Suppressor macrophage treated with lipopolysaccharide for 1 hour (primary cell): ENCODE measurements around the gene RRP1B.
"Not testable (repeated sequence)": the region's sequence is repeated elsewhere in the genome, so short reads cannot be mapped to it uniquely, and the experiment has no call there.

Experiments used
- DNase-seq, 3 donors: peaks; one replicate each; pipeline ENCODE4 v3.0.0-alpha.2; 2020 to 2022

Gene RRP1B

DNA sequence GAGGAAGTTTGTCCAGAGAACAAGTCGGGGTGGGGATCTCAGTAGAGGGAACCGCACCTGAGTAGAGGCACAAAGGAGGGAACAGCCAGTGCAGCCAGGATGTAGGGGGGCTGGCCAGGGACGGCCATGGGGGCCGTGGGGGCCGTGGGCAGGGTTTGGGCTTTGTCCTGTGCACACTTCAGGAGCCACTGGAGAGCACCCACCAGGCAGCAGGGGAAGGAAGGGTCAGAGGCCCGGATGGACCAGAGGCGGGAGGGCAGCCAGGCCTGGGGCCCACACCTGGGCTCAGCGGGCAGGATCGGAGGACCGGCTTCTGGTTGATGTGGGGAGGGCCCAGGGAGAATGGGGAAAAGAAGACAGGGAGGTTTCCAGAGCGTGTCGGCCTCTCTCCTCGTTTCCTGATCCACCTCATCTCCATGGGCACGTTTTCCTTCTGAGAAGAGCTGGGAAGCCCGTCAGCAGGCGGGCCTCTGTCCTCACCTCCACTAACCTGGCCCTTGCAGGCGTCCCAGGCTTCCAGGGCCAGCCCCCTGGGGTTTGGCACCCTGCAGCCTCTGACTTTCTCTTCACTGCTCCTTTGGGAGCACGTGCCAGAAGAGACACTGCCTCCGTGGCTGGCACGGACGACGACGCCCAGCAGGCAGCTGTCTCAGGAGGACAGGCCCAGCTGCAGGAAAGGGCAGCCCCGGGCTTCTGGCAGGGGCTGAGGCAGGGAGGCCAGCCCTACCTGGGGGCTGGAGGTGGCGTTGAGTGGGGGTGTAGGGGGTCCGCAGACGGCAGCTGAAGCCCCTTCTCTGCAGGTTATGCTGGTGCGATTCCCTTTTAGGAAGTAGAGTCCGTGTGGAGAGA is 42.8 kb downstream of the RRP1B start:
- no peak for DNase-seq

GRCh38 chr21:43702785-43703034 is 43.4 kb downstream of the RRP1B start:
- no peak for DNase-seq

GRCh38 chr21:43703035-43703880 is 43.9 kb downstream of the RRP1B start:
- DNase-seq: peak in 2 of 3 donors; percentile 34 to 55

DNA sequence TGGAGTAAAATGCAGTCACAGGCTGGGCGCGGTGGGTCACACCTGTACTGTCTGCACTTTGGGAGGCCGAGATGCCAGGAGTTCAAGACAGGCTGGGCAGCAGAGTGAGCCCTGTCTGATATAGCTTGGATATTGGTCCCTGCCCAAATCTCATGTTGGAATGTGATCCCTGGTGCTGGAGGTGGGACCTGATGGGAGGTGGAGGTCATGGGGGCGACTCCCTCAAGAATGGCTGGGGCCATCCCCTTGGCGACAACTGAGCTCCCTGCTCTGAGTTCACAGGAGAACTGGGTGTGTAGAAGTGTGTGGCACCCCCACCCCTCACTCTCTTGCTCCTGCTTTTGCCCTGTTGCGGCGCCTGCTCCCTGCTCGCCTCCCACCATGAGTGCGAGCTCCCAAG is 48.1 kb downstream of the RRP1B start:
- no peak for DNase-seq

- DNase-seq: no peak
Measured at GRCh38 chr21:43708745-43709381, 49.5 kb downstream of the RRP1B start.

DNA sequence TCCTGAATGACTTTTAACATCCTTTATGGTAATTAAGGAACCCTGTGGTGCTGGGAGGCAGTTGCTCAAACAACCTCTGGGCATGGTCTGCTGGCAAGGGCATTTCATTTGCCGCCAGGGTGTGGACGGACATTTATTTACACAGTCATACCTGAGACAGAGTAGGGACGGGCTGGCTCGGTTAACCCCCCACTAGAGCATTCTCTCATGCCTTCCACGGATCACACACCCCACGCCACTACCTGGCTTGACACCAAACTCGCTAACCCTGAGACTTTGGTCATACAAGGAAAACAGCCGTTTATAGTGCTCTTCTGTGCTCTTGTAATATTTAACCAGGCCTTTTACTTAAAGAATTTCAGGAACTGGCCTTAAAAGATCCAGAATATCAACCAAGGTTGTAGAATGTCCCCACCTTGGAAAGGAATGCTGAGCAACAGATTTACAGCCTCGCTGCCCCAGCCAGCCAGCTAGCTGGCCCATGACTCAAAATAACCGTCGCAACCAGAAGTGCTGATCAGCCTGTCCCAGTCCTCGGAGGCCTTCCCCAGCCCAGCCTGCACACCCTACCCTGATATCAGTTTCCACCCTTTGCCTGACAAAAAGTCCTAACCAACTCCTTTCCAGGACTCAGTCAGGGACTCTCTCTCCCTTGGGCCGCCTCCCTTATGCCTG is 53.0 kb downstream of the RRP1B start:
- DNase-seq: peak in 1 of 3 donors; percentile 46

GRCh38 chr21:43713123-43713522 is 53.8 kb downstream of the RRP1B start:
- DNase-seq: not testable (repeated sequence)

DNA sequence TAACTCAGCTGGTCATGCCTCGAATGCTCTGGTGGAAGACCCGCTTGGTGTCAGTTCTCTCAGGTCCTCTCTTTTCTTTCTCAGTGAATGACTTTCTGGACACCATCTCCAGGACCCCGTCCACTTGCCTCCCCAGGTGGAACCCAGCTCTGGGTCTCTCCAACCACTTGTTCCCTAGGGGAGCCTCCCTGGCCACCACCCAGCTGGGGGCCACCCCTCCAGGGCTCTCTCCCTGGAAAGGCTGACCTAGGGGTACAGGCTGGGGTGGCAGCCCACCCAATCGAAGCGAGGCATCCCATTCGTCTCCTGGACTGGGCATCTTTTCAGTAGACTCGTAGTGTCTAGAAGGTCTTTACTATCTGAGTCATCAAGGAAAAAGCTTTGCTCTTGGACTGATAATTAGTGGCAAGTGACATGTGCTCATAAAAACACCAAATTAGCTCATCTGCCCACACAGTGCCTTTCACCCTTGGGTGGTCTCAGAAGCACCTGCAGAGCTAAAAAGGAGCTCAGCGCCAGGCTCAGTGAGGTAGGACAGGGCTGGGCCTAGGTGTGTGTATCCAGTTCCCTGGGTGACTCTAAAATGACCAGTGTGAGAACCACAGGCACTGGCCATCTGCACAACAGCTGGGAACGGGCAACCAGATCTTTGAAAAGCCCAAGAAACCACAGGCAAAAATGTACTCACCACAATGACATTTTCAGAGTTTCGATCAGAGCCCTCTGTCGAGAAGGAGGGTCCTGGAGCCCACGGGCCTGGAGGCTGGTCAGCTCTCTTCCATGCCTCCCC is 57.2 kb downstream of the RRP1B start:
- no peak for DNase-seq

DNA sequence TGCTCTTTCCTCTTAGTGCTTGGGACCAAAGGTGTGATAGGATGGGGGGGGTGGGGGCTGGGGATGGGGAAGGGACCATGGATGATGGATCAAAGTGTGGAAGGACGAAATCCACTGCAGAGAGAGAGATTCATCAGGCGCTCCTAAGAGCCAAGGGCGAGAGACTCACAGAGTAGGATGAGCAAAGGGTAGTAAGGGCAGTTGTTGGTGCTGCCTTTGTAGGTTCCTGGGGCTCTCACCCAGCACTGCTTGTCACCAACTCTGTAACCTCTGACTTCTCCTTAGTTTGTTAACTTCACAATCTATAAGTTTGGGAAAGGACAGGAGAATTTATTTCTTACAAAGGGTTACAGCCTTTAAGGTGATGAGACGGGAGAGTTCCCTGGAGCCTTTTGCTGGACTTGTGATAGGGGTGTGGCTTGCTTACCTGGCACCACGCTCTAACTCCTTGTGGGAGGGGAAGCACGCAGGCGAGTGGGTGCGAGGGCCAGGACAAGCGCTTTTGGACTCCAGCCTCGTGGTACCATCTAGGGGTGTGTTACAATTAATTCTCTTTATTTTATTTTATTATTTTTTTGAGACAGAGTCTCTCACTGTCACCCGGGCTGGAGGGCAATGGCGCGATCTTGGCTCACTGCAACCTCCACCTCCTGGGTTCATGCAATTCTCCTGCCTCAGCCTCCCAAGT is 58.0 kb downstream of the RRP1B start:
- no peak for DNase-seq

- no peak for DNase-seq
Measured at GRCh38 chr21:43717967-43718871, 58.9 kb downstream of the RRP1B start.

- peak; percentile 93 to 99 (median 97) for DNase-seq
Measured at GRCh38 chr21:43718872-43719747, 59.8 kb downstream of the RRP1B start, which contains the start of gene PDXK. TSS of gene PDXK (plus strand) at chr21:43719129. CDS start at chr21:43719295, 166 bp downstream.

DNA sequence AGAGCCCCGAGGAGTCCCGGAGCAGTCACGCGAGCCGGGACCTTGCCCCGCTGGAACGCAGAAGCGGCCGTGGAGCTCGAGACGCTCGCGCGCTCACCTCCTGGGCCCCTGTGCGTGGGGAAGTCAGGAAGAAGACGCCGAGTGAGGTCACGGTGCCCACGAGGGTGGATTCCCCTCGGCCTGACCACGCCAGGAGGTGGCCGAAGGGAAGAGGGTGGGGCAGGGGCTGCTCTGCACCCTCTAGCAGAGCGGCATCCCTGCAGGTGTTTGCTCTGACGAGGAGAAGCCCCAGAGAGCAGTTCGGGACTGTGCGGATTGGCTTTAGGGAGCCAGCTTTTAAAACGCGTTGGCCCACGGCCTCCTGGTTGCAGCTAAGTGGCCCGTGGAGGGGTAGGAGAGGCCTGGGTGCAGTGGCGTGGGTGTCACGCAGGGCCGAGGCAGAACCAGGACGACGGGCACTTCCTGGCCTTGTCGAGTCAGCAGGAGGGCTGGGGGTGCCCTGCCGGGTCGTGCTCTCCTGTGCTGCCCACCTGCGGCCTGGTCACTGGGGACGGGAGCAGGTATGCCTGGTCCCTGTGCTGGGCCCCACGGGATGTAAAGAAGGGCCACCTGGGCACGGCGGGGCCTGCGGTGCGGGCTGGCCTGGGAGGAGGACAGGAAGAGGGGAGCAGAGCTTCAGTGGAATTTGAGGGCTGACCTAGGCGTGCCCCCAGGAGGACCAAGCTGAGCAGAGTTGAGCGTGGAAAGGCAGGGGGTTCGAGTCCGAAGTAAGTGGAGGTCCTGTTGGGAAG is 60.6 kb downstream of the RRP1B start:
- peak; percentile 68 to 85 (median 74) for DNase-seq

DNA sequence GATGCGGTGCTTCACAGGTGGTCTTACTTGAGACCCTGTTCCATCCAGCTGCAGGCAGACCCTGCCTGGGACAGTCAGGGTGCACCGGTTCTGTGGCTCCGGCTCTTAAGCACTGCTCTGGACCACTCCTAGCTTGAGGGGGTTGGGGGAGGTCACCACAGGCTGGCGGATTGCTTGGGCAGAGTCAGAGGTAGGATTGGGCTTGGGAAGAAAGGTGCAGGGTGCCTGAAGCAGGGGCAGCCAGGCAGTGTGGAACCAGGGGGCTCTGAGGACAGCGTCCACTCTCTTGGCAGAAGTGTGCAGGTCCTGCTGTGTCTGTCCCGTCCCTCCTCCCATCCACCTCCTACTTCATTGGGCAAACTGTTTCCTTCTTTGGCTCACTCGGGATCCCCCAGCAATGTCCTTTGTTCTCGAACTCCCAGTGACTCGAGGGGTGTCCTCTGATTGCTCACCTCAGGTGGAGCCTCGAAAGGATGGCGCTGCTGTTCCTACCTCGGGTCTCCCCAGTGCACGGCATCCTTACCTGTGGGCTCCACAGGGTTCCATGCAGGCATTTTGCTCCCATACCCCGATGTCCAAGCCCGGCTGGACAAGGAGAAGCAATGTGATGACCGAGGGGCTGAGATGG is 61.3 kb downstream of the RRP1B start:
- peak; percentile 51 to 60 (median 60) for DNase-seq

- DNase-seq: no peak
Measured at GRCh38 chr21:43721206-43721605, 61.8 kb downstream of the RRP1B start.

GRCh38 chr21:43721939-43722338 is 62.6 kb downstream of the RRP1B start:
- DNase-seq: peak in 2 of 3 donors; percentile 45 to 52

- no peak for DNase-seq
Measured at GRCh38 chr21:43723648-43724047, 64.3 kb downstream of the RRP1B start.

DNA sequence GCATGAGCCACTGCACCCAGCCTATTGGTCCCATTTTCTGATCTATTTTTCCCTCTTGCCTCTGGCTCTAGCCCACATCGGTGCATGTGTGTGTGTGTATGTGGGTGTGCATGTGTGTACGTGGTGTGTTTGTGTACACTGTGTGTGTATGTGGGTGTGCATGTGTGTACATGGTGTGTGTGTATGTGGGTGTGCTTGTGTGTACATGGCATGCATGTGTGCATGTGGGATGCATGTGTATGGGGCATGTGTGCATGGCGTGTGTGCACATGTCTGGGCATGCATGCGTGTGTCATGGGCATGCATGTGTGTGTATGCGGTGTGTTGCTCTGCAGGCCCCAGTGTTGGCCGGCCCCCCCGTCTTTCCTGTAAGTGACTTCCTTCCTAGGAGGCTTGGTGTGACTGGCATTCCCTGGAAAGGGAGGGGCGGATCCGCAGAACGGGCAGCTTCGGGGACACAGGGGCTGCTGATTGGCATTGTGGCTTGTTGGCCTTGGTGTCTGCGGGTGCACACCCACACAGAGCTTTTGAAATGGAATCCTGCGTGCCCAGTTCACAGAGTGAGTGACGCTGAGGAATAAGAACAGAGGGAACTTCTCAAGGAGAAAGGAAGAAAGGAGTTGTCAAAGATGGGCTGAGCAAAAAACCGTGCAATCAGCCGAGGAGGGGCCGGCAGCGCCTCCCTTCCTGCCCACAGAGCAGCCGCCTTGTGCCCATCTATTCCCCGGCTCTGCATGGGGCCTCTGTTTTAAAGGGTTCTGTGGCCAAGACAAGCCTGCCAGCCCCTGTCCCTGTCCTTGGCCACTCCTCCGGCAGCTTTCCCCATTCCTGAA is 67.5 kb downstream of the RRP1B start:
- peak; percentile 44 to 54 (median 49) for DNase-seq
